Body of pancreas (tissue), 4 donors: ENCODE measurements around the gene KDM2B.

Source experiments
- CTCF ChIP-seq, 7 experiments: fragments of 450-650 bp in 4 of 7; fragments of 200-600 bp in 3 of 7; sonication (generic) in 3 of 7; IDR thresholded peaks; one replicate each; pipeline ENCODE4 v1.5.1; 2016 to 2019; ENCODE audit warnings: antibody characterized with exemption in 7 of 7
- POLR2A ChIP-seq, 3 donors: fragments of 450-650 bp; IDR thresholded peaks; one replicate each; pipeline ENCODE4 v1.6.1; 2016; ENCODE audit warnings: antibody characterized with exemption in 3 of 3, mild to moderate bottlenecking in 2 of 3

GRCh38 chr12:121404734-121405133, 176.1 kb downstream of the KDM2B start:
- TF ChIP-seq CTCF (IDR thresholded peaks at IDR 0.05) = no peak
- no peak for TF ChIP-seq POLR2A (IDR thresholded peaks at IDR 0.05)
